RWPE2 (cell line): ENCODE results near the gene MET.

Source experiments
- ATAC-seq: fragments of 200-7000 bp; cut with Tn5 transposase; 3 replicates; pipeline ENCODE4 v1.9.1; 2021; ENCODE audit warnings: low read depth
- DNase-seq: peaks from one replicate; pipeline ENCODE4 v3.0.0-alpha.2; 2020; ENCODE audit warnings: low spot score
- H3K27ac ChIP-seq: fragments of 450-650 bp; 2 replicates; pipeline ENCODE4 v1.5.1; 2017; ENCODE audit warnings: mild to moderate bottlenecking; ENCODE audit not compliant: poor library complexity, severe bottlenecking
- H3K27me3 ChIP-seq: fragments of 250-450 bp; sonication (Bioruptor Pico); 2 replicates; pipeline ENCODE4 v1.5.1; 2021; ENCODE audit warnings: mild to moderate bottlenecking, moderate library complexity; ENCODE audit not compliant: insufficient read depth, poor library complexity, severe bottlenecking
- H3K36me3 ChIP-seq: fragments of 250-450 bp; sonication (Bioruptor Pico); 2 replicates; pipeline ENCODE4 v1.5.1; 2020; ENCODE audit warnings: low read depth, mild to moderate bottlenecking, moderate library complexity
- H3K4me1 ChIP-seq: fragments of 250-450 bp; sonication (Bioruptor Pico); 2 replicates; pipeline ENCODE4 v1.5.1; 2021; ENCODE audit warnings: mild to moderate bottlenecking, moderate library complexity; ENCODE audit not compliant: insufficient read depth, poor library complexity, severe bottlenecking
- H3K4me3 ChIP-seq: fragments of 250-450 bp; sonication (Bioruptor Pico); 2 replicates; pipeline ENCODE4 v1.5.1; 2021; ENCODE audit warnings: mild to moderate bottlenecking, moderate library complexity; ENCODE audit not compliant: severe bottlenecking
- H3K9me3 ChIP-seq: fragments of 250-450 bp; sonication (Bioruptor Pico); 2 replicates; pipeline ENCODE4 v1.5.1; 2021; ENCODE audit warnings: mild to moderate bottlenecking, moderate library complexity; ENCODE audit not compliant: severe bottlenecking
- CTCF ChIP-seq: fragments of 450-650 bp; IDR thresholded peaks from one replicate; pipeline ENCODE4 v1.5.1; 2017; ENCODE audit warnings: mild to moderate bottlenecking, moderate library complexity; ENCODE audit not compliant: poor library complexity, severe bottlenecking

MET gene

GRCh38 chr7:116762971-116763370, 91.0 kb downstream of the MET start:
- no peaks in the 10 kb centered on the region for H3K9me3 ChIP-seq

GRCh38 chr7:116763647-116764046, 91.7 kb downstream of the MET start:
- DNase-seq = no peak
- no peaks in the 10 kb centered on the region for H3K9me3 ChIP-seq
- no peak overlapping the region for H3K27ac ChIP-seq
- no peak for ATAC-seq
- H3K27me3 ChIP-seq = no peaks in the 10 kb centered on the region
- no peak overlapping the region for H3K4me3 ChIP-seq
- H3K4me1 ChIP-seq = no peaks in the 10 kb centered on the region
- no peak for TF ChIP-seq CTCF
- H3K36me3 ChIP-seq = peaks cover 89% of the 10 kb centered on the region

More at GRCh38 chr7:116762971-116763370, 91.0 kb downstream of the MET start:
- Histone ChIP-seq H3K4me1 (no peaks in the 10 kb centered on the region), H3K27ac (no peak overlapping the region), H3K27me3 (no peaks in the 10 kb centered on the region), H3K36me3 (peaks cover 93% of the 10 kb centered on the region), H3K4me3 (no peak overlapping the region)
- TF ChIP-seq CTCF = no peak
- ATAC-seq = no peak
- DNase-seq = no peak

- Histone ChIP-seq H3K27ac (no peak overlapping the region), H3K4me3 (no peak overlapping the region), H3K4me1 (peaks cover 13% of the 10 kb centered on the region), H3K9me3 (no peaks in the 10 kb centered on the region), H3K36me3 (peaks cover 83% of the 10 kb centered on the region), H3K27me3 (no peaks in the 10 kb centered on the region)
- DNase-seq (no peak), ATAC-seq (no peak)
- TF ChIP-seq CTCF = no peak
These were observed 94.9 kb downstream of the MET start for GRCh38 chr7:116766881-116767280.

GRCh38 chr7:116769546-116769945, 97.5 kb downstream of the MET start:
- no peak overlapping the region for H3K27ac ChIP-seq
- peaks cover 28% of the 10 kb centered on the region for H3K4me1 ChIP-seq
- DNase-seq (no peak), ATAC-seq (no peak)
- H3K27me3 ChIP-seq = no peaks in the 10 kb centered on the region
- H3K9me3 ChIP-seq = no peaks in the 10 kb centered on the region
- H3K4me3 ChIP-seq = no peak overlapping the region
- peaks cover 83% of the 10 kb centered on the region for H3K36me3 ChIP-seq
- no peak for TF ChIP-seq CTCF

GRCh38 chr7:116770941-116771340, 98.9 kb downstream of the MET start:
- TF ChIP-seq CTCF = no peak
- DNase-seq = no peak

More at GRCh38 chr7:116770941-116771340, 98.9 kb downstream of the MET start:
- Histone ChIP-seq H3K27ac (peak overlapping the region; percentile 94), H3K27me3 (no peaks in the 10 kb centered on the region), H3K4me1 (peaks cover 32% of the 10 kb centered on the region), H3K4me3 (no peak overlapping the region), H3K9me3 (no peaks in the 10 kb centered on the region), H3K36me3 (peaks cover 84% of the 10 kb centered on the region)
- no peak for ATAC-seq
